GM21423 (cell line): ENCODE data around the gene PSMC6.

Experiments
- ATAC-seq: cut with Tn5 transposase; IDR thresholded peaks from one replicate; pipeline ENCODE4 v1.9.1; 2021; ENCODE audit warnings: mild to moderate bottlenecking, moderate library complexity; ENCODE audit not compliant: unreplicated experiment

The PSMC6 gene

GRCh38 chr14:52706724-52707706 lies at the start of gene PSMC6:
Gene PSMC6 (plus strand): TSS chr14:52707200. CDS start chr14:52707220, 20 bp downstream.
- peak; percentile 97 for ATAC-seq

- ATAC-seq, result no peak
Observed at GRCh38 chr14:52660325-52660724, 46.7 kb upstream of the PSMC6 start.

- no peak for ATAC-seq
Observed at GRCh38 chr14:52660832-52661231, 46.2 kb upstream of the PSMC6 start.

GRCh38 chr14:52661314-52661713 lies 45.7 kb upstream of the PSMC6 start:
- ATAC-seq, result no peak

- no peak for ATAC-seq
Observed at GRCh38 chr14:52663850-52664249, 43.1 kb upstream of the PSMC6 start.

- no peak for ATAC-seq
Observed at GRCh38 chr14:52678591-52678990, 28.4 kb upstream of the PSMC6 start.

GRCh38 chr14:52683985-52684520 lies 22.9 kb upstream of the PSMC6 start:
- no peak for ATAC-seq

- no peak for ATAC-seq
Observed at GRCh38 chr14:52686176-52686575, 20.8 kb upstream of the PSMC6 start.

- no peak for ATAC-seq
Observed at GRCh38 chr14:52690983-52691760, 15.8 kb upstream of the PSMC6 start.

GRCh38 chr14:52692248-52692962 lies 14.6 kb upstream of the PSMC6 start:
- ATAC-seq, result no peak

- ATAC-seq, result no peak
Observed at GRCh38 chr14:52693036-52693435, 14.0 kb upstream of the PSMC6 start.

GRCh38 chr14:52693532-52693931 lies 13.5 kb upstream of the PSMC6 start:
- no peak for ATAC-seq

- ATAC-seq, result peak; percentile 52
Observed at GRCh38 chr14:52694761-52695480, 12.1 kb upstream of the PSMC6 start.

GRCh38 chr14:52695481-52696091 lies 11.4 kb upstream of the PSMC6 start, which contains the start of gene ERO1A:
Gene ERO1A (minus strand): TSS chr14:52695558. CDS start chr14:52695481, 77 bp downstream.
- peak; percentile 66 for ATAC-seq

GRCh38 chr14:52700701-52701172 lies 6.3 kb upstream of the PSMC6 start:
- ATAC-seq, result no peak

- ATAC-seq, result no peak
Observed at GRCh38 chr14:52701223-52701622, 5.8 kb upstream of the PSMC6 start.

- no peak for ATAC-seq
Observed at GRCh38 chr14:52703225-52703624, 3.8 kb upstream of the PSMC6 start.

GRCh38 chr14:52703664-52704063 lies 3.3 kb upstream of the PSMC6 start:
- ATAC-seq, result no peak

- no peak for ATAC-seq
Observed at GRCh38 chr14:52706286-52706685, 714 bp upstream of the PSMC6 start.
